AG09319 (cell line): ENCODE measurements around the gene JPH3.

ENCODE experiments used
- DNase-seq: peaks from one replicate; pipeline ENCODE4 v3.0.0-alpha.2; 2010; ENCODE audit warnings: low read depth; ENCODE audit errors: extremely low read depth
- TF ChIP-seq, protein P1 (sequence below): IDR thresholded peaks from 2 replicates; pipeline ENCODE4 v1.5.1; 2011; ENCODE audit warnings: low read depth, mild to moderate bottlenecking, inconsistent platforms, low read length, moderate library complexity

Gene JPH3

DNA sequence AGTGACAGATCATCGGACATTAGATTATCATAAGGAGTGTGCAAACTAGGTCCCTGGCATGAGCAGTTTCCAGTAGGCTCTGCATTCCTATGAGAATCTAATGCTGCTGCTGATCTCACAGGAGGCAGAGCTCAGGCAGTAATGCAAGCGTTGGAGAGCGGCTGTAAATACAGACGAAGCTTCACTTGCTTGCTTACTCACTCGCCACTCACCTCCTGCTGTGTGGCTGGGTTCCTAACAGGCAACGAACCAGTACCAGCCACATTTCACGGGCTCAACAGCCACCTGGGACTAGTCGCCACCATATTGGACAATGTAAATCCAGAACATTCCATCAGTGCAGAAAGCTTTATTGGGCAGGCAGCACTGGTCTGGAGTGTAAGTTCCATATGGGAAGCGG, 7.7 kb downstream of the JPH3 start:
- DNase-seq, result no peak
- TF ChIP-seq, protein P1, sequence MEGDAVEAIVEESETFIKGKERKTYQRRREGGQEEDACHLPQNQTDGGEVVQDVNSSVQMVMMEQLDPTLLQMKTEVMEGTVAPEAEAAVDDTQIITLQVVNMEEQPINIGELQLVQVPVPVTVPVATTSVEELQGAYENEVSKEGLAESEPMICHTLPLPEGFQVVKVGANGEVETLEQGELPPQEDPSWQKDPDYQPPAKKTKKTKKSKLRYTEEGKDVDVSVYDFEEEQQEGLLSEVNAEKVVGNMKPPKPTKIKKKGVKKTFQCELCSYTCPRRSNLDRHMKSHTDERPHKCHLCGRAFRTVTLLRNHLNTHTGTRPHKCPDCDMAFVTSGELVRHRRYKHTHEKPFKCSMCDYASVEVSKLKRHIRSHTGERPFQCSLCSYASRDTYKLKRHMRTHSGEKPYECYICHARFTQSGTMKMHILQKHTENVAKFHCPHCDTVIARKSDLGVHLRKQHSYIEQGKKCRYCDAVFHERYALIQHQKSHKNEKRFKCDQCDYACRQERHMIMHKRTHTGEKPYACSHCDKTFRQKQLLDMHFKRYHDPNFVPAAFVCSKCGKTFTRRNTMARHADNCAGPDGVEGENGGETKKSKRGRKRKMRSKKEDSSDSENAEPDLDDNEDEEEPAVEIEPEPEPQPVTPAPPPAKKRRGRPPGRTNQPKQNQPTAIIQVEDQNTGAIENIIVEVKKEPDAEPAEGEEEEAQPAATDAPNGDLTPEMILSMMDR, result no peak

DNA sequence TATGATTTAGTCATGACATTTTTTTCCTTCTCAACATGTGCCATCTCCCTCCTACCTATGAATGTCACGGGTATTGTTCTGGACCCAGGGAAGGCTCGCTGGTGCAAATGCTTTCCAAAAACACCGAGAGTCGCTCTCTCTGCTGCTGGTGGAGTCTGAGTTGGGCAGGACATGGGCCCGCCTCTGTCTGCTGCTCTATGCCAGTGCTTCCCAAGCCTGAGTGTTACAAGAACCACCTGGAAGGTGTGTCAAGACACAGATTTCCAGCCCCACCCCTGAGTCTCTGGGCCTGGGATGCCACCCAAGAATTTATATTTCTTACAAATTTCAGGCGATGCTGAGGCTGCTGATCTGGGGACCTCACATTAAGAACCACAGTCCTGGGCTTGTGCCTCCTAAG, 9.1 kb downstream of the JPH3 start:
- DNase-seq, result no peak
- TF ChIP-seq, protein P1, result no peak

DNA sequence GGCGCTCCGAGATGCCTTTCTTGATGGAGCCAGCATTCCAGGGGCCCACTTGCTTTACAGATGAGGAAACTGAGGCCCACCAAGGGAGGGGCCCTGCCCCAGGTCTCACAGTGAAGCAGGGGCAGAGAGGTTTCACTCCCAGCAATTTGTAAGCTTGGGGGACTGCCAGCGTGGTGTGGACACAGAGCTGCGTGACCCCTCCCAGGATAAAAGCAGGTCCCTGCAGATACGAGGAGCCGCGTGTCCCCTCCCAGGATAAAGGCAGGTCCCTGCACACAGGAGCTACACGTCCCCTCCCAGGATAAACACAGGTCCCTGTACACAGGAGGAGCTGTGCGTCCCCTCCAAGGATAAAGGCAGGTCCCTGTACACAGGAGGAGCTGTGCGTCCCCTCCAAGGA, 11.7 kb downstream of the JPH3 start:
- no peak for DNase-seq
- TF ChIP-seq, protein P1, result no peak

- no peak for DNase-seq
- TF ChIP-seq, protein P1, result no peak
Observed at GRCh38 chr16:87615621-87616041, 13.3 kb downstream of the JPH3 start.

DNA sequence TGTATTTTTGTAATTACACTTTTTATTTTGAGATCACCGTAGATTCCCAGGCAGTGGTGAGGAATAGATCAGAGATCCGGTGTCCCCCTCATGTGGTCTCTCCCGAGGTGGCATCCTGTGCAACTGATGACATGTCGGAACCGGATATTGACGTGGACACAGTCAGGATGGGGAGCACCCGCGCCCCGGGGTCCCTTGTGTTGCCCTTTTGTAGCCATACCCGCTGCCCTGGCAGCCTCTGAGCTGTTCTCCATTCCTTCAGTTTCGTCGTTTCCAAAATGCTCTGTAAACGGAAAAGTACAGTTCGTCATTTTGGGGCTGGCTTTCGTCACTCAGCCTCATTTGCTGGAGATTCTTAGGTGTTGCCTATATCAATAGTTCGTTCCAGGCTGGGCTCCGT, 14.2 kb downstream of the JPH3 start:
- TF ChIP-seq, protein P1, result no peak
- DNase-seq, result no peak

- DNase-seq, result no peak
- TF ChIP-seq, protein P1, result no peak
Observed at GRCh38 chr16:87618216-87618615, 15.9 kb downstream of the JPH3 start.

- no peak for DNase-seq
- TF ChIP-seq, protein P1, result no peak
Observed at GRCh38 chr16:87619360-87620200, 17.3 kb downstream of the JPH3 start.
